HG03378 (cell line): ENCODE results near the gene LGI2.
"Not testable (repeated sequence)": the region's sequence is repeated elsewhere in the genome, so short reads cannot be mapped to it uniquely, and the experiment has no call there.

Experiments
- ATAC-seq: cut with Tn5 transposase; IDR thresholded peaks from one replicate; pipeline ENCODE4 v1.9.1; 2021; ENCODE audit warnings: mild to moderate bottlenecking, moderate library complexity; ENCODE audit not compliant: unreplicated experiment

The LGI2 gene, protein sequence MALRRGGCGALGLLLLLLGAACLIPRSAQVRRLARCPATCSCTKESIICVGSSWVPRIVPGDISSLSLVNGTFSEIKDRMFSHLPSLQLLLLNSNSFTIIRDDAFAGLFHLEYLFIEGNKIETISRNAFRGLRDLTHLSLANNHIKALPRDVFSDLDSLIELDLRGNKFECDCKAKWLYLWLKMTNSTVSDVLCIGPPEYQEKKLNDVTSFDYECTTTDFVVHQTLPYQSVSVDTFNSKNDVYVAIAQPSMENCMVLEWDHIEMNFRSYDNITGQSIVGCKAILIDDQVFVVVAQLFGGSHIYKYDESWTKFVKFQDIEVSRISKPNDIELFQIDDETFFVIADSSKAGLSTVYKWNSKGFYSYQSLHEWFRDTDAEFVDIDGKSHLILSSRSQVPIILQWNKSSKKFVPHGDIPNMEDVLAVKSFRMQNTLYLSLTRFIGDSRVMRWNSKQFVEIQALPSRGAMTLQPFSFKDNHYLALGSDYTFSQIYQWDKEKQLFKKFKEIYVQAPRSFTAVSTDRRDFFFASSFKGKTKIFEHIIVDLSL

DNA sequence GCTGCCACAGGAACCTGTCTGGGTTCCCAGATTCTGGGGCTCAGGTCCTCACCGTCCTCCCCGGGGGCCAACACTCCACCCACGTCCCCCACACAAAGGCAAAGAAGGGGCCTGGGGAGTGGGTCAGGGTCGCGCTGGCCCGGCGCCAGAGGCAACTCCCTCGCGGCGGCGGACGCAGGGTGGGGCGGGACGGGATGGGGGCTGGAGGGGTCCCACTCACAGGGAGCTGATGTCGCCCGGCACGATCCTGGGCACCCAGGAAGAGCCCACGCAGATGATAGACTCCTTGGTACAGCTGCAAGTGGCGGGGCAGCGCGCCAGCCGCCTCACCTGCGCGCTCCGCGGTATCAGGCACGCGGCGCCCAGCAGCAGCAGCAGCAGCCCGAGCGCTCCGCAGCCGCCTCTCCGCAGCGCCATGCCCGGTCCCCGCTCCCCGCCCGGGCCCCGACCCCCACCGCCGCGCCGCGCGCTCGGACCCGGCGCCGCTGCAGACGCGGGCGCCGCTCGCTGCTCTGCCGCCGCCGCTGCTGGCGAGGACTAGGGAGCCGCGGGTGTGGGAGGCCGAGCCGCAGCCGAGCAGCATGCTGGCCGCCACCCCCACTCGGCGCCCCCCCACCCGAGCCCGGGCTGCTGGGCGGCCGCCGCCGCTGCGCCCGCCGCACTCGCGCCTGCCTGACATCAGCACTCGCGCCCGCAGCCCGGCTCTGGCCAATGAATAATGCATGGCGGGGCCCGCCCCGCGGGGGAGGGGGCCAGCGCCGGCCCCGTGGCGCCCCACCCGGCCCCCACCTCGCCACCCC lies at the start of gene LGI2:
Gene LGI2 (minus strand): TSS at position 670 of the 800 bp plus-strand sequence. CDS start 253 bp downstream, at position 417.
- no peak for ATAC-seq

DNA sequence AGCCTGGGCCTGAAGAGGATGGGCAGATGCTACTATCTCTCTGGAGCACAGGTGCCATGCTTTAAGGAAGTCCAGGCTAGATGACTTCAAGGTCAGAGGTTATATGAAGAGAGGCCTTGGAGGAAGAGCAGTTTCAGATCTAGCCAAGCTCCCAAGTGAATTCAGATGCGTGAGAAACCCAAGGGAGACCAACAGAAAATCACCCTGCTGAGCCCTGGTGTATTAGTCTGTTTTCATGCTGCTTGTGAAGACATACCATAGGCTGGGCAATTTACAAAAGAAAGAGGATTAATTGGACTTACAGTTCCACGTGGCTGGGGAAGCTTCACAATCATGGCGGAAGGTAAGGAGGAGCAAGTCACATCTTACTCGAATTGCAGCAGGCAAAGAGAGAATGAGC lies 47.8 kb upstream of the LGI2 start:
- no peak for ATAC-seq

DNA sequence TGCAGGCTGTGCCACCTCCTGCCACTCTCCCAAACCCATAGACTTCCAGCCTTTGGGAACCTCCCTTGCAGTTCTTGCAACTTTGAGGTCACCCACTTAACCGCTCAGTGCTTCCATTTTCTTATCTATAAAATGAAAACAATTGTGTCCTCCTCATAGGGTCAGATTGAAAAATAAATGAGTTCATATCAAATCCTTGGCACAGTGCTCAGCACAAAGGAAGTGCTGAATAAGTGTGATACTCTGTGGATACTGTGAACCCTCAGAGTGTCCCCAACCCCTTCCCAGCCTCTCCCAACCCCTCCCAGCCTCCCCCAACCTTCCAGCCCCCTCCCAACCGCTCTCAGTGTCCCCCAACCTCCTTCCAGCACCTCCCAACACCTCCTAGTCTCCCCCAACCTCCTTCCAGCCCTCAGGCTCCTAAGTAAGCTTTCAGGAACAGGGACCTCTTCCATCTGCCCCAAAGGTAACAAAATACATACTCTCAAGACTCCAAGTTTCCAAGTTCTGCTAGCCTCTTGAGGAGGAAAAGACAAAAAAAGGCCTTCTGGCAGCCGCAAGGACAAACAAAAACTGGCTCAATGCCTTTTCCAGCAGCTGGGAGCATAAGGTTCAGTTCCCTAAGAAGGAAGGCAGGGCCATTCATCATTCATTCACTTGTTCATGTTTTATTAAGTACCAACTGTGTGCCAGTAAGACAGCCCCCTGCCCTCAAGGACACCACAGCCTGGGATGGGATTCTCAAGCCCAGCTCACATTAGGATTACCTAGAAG lies 46.1 kb upstream of the LGI2 start:
- ATAC-seq: no peak

DNA sequence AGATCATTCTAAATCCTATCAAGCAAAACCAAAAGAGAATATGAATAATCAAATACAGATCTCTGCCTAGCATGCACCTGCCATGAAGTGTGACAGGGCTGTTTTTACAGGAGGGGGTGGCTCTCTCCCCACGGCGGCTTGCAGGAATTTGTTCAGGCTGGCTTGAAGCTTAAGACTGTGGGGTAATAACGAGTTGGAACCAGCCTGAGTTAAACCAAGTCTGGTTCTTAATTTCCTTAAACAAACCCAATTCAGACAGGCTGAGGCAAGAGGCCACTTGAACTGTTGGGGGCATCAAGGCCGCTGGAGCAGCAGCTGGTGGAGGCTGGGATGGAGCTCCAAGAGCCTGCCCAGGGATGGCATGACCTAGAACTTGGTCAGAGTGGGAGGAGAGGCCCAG lies 45.1 kb upstream of the LGI2 start:
- ATAC-seq: no peak

DNA sequence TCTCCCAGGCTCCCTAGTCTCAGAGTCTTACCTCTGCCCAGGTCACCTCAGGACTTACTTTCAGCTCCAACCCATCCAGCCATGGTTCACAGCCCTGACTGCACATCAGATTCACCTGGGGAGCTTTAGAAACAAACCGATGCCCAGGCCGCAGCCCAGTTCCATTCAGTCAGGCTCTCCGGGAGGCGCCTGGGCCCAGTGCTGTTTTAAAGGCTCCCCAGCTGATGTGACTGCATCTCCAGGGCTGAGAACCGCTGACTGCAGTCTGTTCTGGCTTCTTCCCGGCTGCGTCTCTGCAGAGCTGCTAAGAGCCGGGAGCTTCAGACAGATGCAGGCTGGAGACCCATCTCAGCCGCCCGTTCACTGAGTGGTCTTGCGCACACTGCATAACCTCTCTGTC lies 44.4 kb upstream of the LGI2 start:
- no peak for ATAC-seq

DNA sequence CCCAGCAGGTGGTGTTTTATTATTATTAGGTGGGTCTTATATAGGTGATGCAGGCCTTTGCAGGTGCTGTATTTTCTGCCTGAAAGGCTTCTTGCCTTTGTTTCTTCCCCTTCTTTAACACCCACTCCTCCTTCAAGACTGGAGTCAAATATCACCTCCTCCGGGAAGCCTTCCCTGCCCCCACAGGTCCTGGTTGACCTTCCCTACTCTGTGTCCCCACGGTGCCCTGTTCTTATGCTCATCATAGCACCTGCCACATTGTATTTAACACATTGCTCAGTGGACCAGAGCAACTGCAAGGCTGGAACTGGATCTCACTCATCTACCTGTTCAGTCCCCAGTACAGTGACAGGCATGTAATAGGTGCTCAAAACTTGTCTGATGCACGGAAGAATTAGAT lies 39.8 kb upstream of the LGI2 start:
- no peak for ATAC-seq

DNA sequence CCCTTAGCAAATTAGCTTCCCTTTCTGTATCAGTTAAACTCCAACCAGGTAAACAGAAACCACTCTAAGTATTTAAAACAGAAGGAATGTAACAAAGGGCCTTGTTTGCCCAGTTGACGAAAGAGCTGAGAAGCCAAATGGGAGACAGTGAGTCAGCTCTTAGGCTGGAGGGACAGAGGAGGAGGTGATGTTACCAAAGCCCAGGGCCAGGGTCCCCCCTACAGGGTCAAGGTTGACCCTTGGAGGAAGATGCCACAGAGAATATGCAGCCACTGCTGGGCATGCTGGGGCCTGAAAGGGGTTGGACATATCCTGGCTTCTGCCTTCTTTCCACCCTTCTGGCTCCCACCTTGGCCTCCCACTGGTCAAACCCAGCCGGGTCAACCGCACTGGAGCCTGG lies 38.3 kb upstream of the LGI2 start:
- ATAC-seq: no peak

DNA sequence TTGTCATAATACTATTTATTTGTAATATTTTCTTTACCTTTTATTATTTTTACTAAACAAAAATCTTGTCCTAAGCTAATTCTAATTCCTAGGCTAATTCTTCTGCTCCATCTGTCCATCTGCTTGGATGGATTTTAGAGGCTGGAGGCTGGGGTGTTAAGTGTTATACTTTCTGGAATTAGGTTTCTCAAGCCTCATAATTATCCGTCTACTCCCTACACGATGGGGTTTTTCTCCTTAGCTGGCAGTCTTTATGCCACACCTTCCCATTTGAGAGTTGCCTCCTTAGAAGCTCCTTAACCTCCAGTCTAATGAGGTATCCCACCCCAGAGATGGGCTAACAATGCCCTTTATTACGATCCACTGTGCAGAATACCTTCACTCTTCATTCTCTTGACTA lies 37.6 kb upstream of the LGI2 start:
- no peak for ATAC-seq

DNA sequence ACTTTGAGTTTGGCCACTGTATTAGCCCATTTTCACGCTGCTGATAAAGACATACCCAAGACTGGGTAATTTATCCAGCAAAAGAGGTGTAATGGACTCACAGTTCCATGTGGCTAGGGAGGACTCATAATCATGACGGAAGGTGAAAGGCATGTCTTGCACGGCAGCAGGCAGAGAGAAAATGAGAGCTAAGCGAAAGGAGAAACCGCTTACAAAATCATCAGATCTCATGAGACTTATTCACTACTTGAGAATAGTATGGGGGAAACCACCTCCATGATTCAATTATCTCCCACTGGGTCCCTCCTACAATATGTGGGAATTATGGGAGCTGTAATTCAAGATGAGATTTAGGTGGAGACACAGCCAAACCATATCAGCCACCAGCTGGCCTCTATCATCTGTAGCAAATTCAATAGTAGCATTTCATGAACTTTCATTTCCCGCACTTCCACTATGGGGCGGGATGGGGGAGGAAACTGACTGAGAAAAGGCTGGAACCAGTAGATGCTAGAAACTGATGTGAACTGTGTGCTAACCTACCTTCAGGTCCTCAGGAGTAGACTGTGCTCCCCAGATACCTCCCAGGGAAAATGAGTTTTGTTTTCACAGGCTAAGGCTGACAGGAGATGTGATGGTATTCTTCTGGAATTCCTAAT lies 35.3 kb upstream of the LGI2 start:
- ATAC-seq: no peak

DNA sequence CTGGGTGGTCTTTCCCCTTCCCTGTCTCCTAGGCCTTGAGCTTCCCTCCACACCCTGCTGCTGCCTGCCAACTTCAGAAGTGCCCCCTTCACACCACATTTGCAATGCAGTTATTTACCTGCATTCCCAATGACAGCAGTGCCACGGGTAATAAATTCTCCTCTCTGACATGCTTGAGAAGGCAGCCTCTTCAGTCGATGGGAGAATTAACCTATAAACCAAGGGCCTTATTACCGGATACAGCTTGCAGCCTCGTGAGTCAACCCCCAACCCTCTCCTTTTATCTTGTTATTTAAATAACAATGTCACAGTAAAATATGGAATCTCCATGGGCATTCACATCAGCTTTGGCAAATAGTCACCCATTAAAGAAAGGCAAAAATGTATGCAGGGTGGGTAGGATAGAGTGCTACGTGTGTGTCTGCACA lies 34.7 kb upstream of the LGI2 start:
- ATAC-seq: no peak

DNA sequence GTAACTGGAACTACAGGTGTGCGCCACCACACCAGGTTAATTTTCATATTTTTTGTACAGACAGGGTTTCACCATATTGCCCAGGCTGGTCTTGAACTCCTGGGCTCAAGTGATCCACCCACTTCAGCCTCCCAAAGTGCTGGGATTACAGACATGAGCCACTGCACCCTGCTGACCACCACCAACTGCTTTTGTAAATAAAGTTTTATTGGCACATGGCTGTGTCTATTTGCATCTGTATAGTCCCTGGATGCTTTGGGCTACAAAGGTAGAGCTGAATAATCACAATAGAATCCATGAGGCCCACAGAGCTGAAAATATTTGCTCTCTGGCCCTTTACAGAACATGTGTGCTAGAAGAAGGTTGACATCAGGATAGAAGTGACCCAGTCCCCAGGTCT lies 33.7 kb upstream of the LGI2 start:
- not testable (repeated sequence) for ATAC-seq

DNA sequence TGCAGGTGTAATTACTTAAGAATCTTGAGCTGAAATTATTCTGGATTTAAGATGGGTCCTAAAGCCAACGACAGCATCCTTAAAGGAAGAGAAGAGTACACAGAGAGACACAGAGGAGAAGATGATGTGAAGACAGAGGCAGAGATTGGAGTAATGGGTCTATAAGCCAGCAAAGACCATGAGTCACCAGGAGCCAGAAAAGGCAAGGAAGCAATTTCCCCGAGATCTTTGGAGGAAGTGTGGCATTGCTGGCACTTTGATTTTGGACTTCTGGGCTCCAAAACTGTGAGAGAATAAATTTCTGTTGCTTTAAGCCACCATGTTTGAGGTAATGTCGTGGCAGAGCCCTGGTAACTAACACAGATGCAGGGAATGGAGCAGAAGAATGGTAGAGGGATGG lies 32.4 kb upstream of the LGI2 start:
- ATAC-seq: no peak

DNA sequence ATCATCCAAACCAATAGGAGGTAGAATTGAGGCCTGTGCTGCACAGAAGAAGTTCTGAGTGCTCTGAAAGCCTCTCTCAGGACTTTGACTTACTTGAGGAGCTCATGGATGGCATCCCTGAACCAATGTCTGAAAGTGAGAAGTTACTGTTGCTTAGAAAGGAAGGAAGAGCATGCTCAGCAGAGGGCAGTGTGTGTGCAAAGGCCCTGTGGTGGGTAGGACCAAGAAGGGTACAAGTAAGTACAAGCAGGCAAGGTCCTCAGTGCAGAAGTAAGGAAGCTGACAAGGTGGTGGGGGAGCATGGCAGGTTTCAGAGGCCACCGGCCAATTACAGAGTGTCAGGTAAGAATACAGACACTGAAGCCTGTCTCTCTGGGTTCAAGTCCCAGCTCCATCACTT lies 31.4 kb upstream of the LGI2 start:
- no peak for ATAC-seq

DNA sequence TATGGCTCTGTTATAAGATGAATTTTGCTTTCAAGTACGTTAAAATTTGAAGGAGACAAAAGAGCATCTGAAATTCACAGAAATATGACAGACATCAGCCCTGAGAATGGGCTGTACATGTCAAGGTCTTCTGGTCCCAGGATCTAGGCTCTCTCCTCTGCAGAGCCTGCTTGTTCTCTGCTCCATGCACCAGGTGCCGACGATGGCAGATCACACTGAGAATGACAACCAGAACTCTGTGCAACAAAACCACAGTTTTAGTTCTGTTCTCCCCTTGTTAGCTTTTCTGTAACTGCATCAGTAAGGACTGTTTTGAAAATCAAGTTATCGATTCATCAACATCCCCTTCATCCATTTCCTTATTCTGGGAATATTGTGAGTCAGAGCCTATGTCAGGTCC lies 30.9 kb upstream of the LGI2 start:
- no peak for ATAC-seq

DNA sequence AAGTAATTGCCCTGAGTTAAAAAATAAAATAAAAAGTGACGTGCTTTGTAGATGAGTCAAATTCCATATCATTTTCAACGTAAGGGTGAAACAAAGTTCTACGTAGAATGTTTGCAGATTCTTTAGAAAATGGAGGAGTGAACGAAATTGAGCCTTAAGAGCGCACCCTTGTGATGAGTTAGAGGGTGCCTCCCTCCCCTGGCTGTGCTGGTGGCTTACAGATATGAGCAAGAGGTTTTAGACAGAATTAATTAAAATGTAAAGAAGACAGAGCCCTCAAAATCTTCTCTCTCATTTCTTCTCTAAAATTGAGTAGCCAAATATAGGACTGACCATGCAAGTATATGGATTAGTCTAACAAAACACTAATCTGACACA lies 30.2 kb upstream of the LGI2 start:
- no peak for ATAC-seq

DNA sequence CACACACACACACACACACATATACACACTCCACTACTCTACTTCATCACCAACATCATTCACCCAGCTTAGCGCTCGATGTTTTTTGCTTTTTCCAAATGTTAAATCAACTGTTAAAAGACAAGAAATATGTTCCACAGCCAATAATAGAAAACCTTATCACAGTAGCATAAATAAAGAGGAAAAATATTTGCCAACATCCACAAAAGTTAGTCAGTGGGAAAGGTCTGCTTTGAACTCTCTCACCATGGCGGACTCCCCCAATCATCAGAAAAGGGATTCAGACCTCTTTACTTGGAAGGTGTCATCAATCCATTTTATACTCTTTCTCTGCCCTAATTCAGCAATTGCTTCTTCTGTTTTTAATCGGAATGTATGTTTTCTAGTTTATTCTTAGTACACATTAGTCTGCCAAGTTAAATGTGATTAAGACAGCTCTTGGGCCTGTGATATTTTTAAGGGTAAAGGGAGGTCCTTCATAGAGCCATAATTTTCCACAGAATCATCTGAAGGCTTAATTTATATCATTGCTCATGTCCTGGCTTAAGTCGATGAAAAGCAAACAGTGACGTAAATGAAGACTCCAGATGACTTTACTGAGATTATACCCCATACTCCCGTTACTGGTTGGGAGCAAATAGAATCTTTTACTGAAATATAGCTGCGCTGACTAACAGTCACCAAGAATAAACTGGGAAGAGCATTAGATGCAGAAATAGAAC lies 29.7 kb upstream of the LGI2 start:
- ATAC-seq: no peak

DNA sequence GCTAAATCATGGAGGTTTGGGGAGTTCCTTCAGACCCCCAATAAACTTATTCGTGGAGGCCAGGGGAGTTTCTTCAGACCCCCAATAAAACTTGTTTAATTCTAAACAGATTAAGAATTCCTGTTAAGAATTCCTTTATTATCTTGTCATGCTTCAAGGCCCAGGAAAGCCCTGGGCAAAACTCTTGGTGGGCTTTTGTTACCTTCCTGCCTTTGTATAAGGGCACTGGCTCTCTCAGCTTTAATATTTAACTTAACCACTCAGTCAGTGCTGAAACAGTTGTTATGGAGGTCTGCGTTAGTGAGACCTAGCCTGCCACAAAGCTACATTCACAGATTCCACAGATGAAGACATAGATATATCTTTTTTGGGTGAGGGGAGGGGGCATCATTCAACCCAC lies 29.0 kb upstream of the LGI2 start:
- no peak for ATAC-seq

DNA sequence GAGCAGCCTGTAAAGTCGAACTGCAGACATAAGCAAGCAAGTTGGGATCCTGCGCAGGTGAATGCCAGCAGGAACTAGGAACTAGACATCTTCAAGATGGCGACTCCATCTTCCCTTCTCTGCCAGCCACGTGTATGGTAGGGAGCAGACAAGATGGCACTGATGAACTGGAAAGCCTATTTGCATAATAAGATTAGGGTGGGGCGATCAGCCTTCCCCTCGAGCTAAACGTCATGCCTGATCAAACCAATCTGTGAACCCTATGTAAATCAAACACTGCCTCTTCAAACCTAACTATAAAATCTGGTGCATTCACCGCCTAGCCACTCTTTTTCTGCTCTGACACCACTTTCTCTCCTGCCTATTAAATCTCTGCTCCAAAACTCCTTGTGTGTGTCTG lies 28.1 kb upstream of the LGI2 start:
- ATAC-seq: no peak

DNA sequence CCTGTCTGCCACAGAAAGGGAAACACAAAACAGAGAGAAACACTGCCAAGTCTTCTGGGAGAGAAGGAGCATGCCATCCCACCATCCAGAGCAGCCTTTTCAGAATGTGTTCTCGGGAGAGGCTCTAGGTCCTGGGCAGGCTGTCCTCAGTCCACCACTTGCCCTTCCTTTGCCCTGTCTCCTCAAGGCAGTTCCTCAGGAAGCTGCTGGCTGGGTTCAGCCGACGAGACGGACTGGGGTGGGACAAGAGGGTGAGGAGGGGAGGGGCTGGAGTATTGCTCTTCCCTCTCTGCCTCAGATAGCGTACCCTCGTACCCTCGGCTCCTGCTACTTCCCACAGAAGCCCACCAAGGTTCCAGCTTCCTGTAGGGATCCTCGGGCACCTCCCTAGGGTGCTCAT lies 26.6 kb upstream of the LGI2 start:
- ATAC-seq: no peak

DNA sequence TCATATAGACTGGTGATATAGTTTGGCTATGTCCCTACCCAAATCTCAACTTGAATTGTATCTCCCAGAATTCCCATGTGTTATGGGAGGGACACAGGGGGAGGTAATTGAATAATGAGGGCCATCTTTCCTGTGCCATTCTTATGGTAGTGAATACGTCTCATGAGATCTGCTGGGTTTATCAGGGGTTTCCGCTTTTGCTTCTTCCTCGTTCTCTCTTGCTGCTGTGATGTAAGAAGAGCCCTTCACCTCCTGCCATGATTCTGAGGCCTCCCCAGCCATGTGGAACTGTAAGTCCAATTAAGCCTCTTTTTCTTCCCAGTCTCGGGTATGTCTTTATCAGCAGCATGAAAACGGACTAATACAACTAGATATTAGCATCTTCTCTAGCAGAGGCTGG lies 21.3 kb upstream of the LGI2 start:
- ATAC-seq: not testable (repeated sequence)
